HAP-1 (cell line): ENCODE data around the gene HMBS.
A peak's percentile ranks its signal among the peaks of the same experiment; 100 is the strongest.
"Not testable (repeated sequence)": the region's sequence is repeated elsewhere in the genome, so short reads cannot be mapped to it uniquely, and the experiment has no call there.

Experiments used
- DNase-seq, 2 experiments: peaks; one replicate each; pipeline ENCODE4 v3.0.0-alpha.2; 2016 to 2020; ENCODE audit warnings: low spot score in 2 of 2
- H3K27me3 ChIP-seq: fragments of 250-450 bp; sonication (Bioruptor Pico); 2 replicates; pipeline ENCODE4 v1.5.1; 2020; ENCODE audit warnings: low read depth, mild to moderate bottlenecking, moderate library complexity
- H3K36me3 ChIP-seq: fragments of 250-450 bp; sonication (Bioruptor Pico); replicated peaks from 2 replicates; pipeline ENCODE4 v1.5.1; 2020; ENCODE audit warnings: mild to moderate bottlenecking
- H3K4me1 ChIP-seq: fragments of 250-450 bp; sonication (Bioruptor Pico); 2 replicates; pipeline ENCODE4 v1.5.1; 2020; ENCODE audit warnings: mild to moderate bottlenecking
- H3K4me3 ChIP-seq: fragments of 250-450 bp; sonication (Bioruptor Pico); 2 replicates; pipeline ENCODE4 v1.5.1; 2020; ENCODE audit warnings: mild to moderate bottlenecking, moderate library complexity
- H3K9me3 ChIP-seq: fragments of 250-450 bp; sonication (Bioruptor Pico); 2 replicates; pipeline ENCODE4 v1.5.1; 2020; ENCODE audit warnings: mild to moderate bottlenecking, moderate library complexity
- in situ Hi-C: fragments of 300-500 bp; cut with MboI; formaldehyde crosslinking; loops from 3 replicates; pipeline ENCODE4 v1.14.3; 2020; ENCODE audit warnings: low sequenced_read_pairs, inconsistent platforms, mixed read lengths

HMBS gene

DNA sequence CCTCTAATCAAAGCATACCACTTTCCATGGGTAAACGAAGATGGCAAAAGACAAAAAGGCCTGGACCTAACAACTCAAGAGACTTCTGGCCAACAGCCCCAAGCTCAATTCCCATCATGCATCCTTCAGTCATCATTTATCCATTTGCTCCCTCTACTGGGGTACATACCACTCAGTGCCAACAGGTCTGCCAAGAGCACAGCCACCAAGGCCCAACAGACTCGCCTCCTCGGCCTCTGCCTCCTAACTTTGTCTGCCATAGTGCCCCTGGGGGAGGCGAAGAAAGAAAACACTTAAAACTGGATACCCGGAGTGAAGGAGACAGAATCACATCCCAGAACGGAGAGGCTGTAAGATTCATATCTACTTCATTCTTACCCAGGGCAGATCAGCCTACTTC is 28.8 kb upstream of the HMBS start:
- no peak for DNase-seq

DNA sequence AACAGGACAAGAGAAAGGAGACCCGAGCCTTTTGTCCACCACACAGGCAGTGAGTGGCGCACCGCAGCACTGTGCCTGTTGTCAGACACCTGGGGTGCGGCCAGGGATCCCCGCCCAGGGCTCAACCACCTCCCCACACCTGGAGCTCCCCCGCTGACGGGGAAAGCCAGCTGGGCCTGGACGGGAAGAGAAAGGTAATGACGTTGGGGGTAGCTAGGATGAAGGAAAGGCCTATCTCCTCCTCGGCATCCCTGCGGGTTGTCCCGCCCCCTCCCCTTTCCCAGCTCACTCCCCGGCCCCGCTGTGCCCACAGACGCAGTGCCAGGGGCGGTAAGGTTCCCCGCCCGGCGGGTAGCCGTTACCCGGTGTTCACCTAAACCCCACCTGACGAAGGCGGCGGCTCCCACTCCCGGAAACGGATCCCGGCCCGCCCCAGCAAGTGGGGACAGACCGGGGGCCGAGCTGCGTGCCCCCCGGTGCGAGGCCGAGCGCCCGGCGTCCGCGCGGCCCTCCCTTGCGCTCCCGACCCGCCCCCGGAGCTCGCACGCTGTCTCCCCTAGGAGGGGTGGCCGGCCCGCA is 28.2 kb upstream of the HMBS start:
- Histone ChIP-seq H3K4me1 (peaks cover 14% of the 10 kb centered on the region), H3K36me3 (peaks cover 42% of the 10 kb centered on the region), H3K27me3 (no peaks in the 10 kb centered on the region), H3K9me3 (no peaks in the 10 kb centered on the region), H3K4me3 (peak overlapping the region; percentile 63)
- in situ Hi-C loops, result no loop called here
- DNase-seq, result peak in 1 of 2 experiments; percentile 43

More for the DNA sequence above, 28.8 kb upstream of the HMBS start:
- Histone ChIP-seq H3K27me3 (no peaks in the 10 kb centered on the region), H3K9me3 (no peaks in the 10 kb centered on the region), H3K4me1 (peaks cover 14% of the 10 kb centered on the region), H3K4me3 (peak overlapping the region; percentile 63), H3K36me3 (peaks cover 48% of the 10 kb centered on the region)
- in situ Hi-C loops, result no loop called here

DNA sequence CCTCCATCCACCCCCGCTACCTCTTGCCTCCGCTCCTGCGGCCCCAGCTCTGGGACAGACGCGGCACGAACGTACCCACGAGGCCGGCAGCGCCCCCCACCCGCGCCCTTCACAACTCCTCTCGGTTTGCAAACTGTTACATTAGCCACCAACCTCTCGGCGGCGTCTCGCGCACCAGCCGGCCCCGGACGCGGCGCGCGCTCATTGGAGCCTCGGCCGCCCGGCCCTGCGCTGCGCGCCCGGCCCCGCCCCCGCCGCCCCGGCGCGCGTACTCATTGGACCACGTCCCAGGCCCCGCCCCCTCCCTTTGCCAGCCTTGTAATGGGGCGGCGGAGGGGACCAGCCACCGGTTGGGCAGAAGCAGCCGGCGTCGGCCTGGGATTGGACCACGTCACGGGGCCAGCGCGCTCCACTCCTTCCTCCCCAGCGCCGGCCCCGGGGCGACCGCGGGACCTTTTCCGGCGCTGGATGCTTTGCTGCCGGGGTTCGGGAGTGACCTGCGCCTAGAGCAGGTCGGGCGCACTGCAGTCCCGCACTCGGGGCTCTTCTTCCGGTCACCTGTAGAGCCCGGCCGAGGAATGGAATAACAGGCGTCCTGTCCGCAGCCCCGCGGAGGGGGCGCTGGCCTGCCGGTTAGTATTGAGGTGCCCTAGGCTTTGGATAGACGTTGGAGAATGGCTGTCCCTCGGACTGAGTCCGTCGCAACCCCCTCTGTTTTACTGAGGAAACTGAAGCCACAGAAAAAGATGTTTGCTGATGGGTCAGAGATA is 27.5 kb upstream of the HMBS start, which contains the start of gene HYOU1:
TSS of gene HYOU1 (minus strand) at position 206 of the 770 bp plus-strand sequence. CDS start 1,045 bp downstream, outside the sequence.
- Histone ChIP-seq H3K36me3 (peaks cover 36% of the 10 kb centered on the region), H3K9me3 (no peaks in the 10 kb centered on the region), H3K27me3 (no peaks in the 10 kb centered on the region), H3K4me3 (peak within 1 kb of the TSS; percentile 63), H3K4me1 (peaks cover 14% of the 10 kb centered on the region)
- peak; percentile 96 to 99 for DNase-seq
- in situ Hi-C loops, result no loop called here

DNA sequence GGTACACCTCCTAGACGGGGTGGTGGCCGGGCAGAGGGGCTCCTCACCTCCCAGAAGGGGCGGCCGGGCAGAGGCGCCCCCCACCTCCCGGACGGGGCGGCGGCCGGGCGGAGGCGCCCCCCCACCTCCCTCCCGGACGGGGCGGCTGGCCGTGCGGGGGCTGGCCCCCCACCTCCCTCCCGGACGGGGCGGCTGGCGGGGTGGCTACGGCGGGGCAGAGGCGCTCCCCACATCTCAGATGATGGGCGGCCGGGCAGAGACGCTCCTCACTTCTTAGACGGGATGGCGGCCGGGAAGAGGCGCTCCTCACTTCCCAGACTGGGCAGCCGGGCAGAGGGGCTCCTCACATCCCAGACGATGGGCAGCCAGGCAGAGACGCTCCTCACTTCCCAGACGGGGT is 25.6 kb upstream of the HMBS start:
- H3K36me3 ChIP-seq, result peaks cover 17% of the 10 kb centered on the region
- H3K4me3 ChIP-seq, H3K9me3 ChIP-seq, H3K27me3 ChIP-seq, in situ Hi-C loops, DNase-seq: not testable (repeated sequence)
- H3K4me1 ChIP-seq, result peaks cover 14% of the 10 kb centered on the region

DNA sequence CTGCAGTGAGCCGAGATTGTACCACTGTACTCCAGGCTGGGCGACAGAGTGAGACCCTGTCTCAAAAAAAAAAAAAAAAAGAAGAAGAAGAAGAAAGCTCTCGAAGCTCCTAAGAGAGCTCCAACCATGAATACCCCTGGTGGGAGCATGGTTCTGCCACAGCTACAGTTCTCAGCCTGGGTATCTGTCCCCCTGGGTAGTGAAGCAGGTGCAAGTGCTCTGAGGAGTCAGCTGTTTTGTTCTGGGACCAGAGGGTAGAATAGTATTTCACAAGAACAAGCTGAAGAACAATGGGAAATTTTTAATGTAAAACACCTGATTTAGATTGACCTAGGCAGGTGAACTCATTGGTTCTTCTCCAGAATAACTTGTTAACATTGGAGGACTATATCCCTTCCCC is 23.4 kb upstream of the HMBS start:
- no peak for DNase-seq
- H3K4me1 ChIP-seq, result peaks cover 6% of the 10 kb centered on the region
- no peaks in the 10 kb centered on the region for H3K27me3 ChIP-seq
- H3K4me3 ChIP-seq, result no peak overlapping the region
- in situ Hi-C loops, result no loop called here
- H3K36me3 ChIP-seq, result peaks cover 3% of the 10 kb centered on the region
- H3K9me3 ChIP-seq, result no peaks in the 10 kb centered on the region

DNA sequence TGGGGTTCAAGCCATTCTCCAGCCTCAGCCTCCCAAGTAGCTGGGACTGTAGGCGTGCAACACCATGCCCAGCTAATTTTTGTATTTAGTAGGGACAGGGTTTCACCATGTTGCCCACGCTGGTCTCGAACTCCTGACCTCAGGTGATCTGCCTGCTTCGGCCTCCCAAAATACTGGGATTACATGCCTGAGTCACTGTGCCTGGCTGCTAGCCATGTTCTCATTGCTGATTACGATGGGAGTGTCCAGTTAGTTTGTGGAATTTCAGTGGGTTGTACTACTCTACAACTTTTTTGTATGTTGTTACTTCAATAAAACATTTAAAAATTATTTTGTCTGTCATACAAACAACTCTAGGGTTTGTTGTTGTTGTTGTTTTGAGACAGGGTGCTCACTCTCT is 21.9 kb upstream of the HMBS start:
- Histone ChIP-seq H3K36me3 (peaks cover 3% of the 10 kb centered on the region; the same call in 1 of the 2 replicates), H3K9me3 (no peaks in the 10 kb centered on the region), H3K27me3 (no peaks in the 10 kb centered on the region), H3K4me1 (peaks cover 12% of the 10 kb centered on the region), H3K4me3 (no peak overlapping the region)
- DNase-seq, result no peak
- in situ Hi-C loops, result no loop called here

DNA sequence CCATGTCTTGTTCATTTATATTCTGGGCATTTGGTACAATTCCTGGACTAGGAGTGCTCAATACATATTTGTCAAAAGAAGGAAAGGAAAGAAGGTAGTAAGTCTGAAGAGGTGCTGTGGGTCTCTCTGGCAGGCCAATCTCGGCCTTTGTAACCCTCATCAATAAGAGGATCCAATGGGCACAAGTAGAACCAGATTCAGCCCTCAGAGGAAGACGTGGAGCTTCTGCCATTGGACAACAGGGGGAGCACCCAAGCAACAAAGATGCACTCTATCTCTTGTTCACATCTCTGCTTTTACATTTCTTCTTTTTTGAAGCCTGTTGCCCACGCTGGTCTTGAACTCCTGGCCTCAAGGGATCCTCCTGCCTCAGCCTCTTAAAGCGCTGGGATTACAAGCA is 19.3 kb upstream of the HMBS start:
- Histone ChIP-seq H3K4me3 (no peak overlapping the region), H3K27me3 (no peaks in the 10 kb centered on the region), H3K4me1 (peaks cover 9% of the 10 kb centered on the region), H3K36me3 (peaks cover 3% of the 10 kb centered on the region), H3K9me3 (no peaks in the 10 kb centered on the region)
- DNase-seq, result peak in 1 of 2 experiments; percentile 39
- in situ Hi-C loops, result no loop called here

DNA sequence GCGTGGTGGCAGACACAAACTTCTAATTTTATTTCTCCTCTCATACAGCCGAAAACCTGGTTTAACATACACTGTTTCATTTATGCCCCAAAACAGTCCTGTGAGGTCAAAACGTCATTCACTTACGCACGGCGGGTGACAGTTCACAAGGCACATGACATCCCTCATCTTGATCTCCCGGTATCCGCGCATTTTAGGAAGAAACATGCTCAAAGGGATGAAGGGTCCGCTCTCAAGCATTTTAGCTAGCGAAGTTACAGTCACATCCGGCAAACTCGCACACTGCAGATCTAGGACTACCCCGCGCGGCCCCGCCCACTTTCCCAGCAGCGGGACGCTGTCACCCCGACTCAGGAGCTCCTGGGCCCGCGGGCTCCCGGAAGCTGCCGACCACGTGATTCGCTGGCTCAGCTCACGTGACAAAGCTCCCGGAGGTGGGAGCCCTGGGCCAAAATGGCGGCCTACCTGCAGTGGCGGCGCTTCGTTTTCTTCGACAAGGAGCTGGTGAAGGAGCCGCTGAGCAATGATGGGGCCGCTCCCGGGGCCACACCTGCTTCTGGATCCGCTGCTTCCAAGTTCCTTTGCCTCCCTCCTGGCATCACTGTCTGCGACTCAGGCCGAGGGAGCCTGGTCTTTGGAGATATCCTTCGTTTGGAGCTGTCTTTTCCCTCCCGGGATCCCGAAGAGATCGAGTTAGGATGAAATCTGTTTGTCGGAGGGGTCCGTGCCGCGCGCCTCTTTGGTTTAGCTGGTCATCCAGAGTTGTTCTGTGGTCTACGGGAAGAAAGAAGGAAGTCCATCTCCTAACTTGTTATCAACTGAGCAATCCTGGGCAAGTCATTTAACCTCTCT is 17.1 kb upstream of the HMBS start, which contains the start of gene VPS11:
TSS of gene VPS11 (plus strand) at position 448 of the 852 bp plus-strand sequence. CDS start at position 454, 6 bp downstream.
- Histone ChIP-seq H3K36me3 (peaks cover 9% of the 10 kb centered on the region), H3K9me3 (no peaks in the 10 kb centered on the region), H3K4me3 (peak within 1 kb of the TSS; percentile 81), H3K27me3 (no peaks in the 10 kb centered on the region), H3K4me1 (peaks cover 9% of the 10 kb centered on the region)
- in situ Hi-C loops, result no loop called here
- peak; percentile 95 to 99 for DNase-seq

DNA sequence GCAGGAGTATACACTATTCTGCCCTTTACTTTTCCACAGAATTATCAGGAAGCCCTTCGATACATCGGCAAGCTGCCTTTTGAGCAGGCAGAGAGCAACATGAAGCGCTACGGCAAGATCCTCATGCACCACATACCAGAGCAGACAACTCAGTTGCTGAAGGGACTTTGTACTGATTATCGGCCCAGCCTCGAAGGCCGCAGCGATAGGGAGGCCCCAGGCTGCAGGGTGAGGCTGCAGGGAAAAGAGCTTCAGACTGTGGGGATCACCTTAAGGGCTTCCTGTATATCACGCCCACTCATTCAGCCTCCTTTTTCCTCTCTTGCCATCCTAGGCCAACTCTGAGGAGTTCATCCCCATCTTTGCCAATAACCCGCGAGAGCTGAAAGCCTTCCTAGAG is 6.8 kb upstream of the HMBS start:
- no peaks in the 10 kb centered on the region for H3K9me3 ChIP-seq
- no peaks in the 10 kb centered on the region for H3K4me1 ChIP-seq
- no peaks in the 10 kb centered on the region for H3K27me3 ChIP-seq
- H3K4me3 ChIP-seq, result no peak overlapping the region
- in situ Hi-C loops, result no loop called here
- H3K36me3 ChIP-seq, result peaks cover 52% of the 10 kb centered on the region
- no peak for DNase-seq

DNA sequence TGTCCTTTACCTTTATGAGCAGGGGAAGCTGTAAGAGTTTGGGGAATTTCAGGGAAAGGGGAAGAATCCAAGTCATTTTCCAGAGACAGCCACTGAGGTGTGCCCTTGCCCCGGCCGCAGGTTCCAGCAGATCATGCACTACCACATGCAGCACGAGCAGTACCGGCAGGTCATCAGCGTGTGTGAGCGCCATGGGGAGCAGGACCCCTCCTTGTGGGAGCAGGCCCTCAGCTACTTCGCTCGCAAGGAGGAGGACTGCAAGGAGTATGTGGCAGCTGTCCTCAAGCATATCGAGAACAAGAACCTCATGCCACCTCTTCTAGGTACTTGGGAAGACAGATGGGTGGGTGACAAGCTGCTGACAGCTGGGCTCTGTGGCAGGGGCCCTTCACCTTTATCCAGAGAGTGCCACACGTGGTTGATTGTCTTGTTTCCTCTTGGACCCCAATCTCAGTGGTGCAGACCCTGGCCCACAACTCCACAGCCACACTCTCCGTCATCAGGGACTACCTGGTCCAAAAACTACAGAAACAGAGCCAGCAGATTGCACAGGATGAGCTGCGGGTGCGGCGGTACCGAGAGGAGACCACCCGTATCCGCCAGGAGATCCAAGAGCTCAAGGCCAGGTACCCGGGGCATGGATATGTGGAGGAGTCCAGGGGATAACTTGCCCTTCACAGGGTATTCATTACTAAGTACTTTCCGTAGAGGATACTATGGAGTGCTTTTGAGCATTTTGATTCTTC is 5.8 kb upstream of the HMBS start:
- peaks cover 44% of the 10 kb centered on the region for H3K36me3 ChIP-seq
- no peaks in the 10 kb centered on the region for H3K4me1 ChIP-seq
- no peaks in the 10 kb centered on the region for H3K9me3 ChIP-seq
- DNase-seq, result no peak
- in situ Hi-C loops, result no loop called here
- no peaks in the 10 kb centered on the region for H3K27me3 ChIP-seq
- H3K4me3 ChIP-seq, result no peak overlapping the region

DNA sequence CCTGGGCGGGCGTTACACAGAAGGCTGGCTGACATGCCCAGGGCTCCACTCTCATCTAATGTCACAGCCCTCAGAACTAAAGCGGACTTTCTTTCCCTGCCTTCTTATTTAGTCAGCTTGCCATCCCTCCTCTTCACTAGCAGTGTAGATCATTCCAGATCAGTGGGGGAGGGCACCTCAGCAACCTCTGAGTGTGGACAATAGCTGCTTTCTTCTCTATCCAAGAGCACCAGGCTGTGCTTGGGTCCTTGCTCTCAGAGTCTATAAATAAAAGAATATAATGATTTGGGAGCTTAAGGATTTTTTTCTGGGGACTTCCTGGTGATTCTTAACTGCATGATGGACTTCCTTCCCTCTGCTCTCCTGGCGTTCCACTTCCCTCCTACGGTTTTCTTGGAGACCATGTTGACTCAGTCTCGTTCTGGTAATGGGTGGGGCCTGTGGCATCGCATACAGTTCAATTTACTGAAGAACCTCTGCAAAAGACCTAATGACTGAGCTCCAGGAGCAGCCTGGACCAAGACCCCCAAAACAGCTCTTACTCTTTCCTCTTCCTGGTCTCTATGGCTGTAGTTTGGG is 2.9 kb upstream of the HMBS start:
- H3K27me3 ChIP-seq, result no peaks in the 10 kb centered on the region
- no peak overlapping the region for H3K4me3 ChIP-seq
- no peaks in the 10 kb centered on the region for H3K9me3 ChIP-seq
- in situ Hi-C loops, result no loop called here
- DNase-seq, result no peak
- H3K36me3 ChIP-seq, result peaks cover 33% of the 10 kb centered on the region
- H3K4me1 ChIP-seq, result peaks cover 10% of the 10 kb centered on the region

DNA sequence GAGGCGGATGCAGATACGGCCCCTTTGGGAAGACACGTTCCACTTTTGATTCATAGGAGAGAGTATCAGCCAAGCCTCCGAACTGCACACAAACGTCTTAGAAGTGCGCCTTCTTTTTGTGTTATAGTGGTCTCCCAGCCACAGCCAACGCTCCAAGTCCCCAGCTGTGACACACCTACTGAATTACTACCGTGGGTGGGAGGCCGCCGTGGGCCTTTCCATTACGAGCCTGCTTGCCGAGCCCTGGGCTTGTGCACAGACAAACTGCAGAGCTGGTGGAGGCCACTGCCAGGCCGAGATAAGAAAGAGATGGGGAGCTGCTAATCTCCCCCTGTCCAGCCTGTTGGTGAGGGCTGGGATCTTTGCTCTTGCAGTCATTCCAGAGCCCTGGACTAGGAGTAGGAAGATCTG is 761 bp downstream of the HMBS start:
- in situ Hi-C loops, result no loop called here
- H3K4me3 ChIP-seq, result peak overlapping the region; percentile 86
- peak in 1 of 2 experiments; percentile 28 for DNase-seq

DNA sequence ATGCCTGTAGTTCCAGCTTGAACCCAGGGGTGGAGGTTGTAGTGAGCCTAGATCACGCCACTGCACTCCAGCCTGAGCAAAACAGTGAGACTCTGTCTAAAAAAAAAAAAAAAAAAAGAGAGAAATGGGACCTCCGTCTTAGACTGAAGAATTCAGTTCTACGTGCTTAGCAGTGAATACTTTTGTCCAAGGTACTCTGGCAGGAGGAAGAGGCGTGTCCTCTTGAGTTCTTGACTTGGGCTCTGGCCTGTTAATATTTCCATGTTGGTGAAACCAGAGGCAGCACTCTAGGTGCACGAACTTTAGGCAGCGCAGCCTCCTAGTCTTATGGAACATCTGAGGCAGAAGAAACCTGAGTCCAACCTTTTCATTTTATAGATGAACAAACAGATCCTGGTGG is 2.4 kb downstream of the HMBS start:
- Histone ChIP-seq H3K27me3 (no peaks in the 10 kb centered on the region), H3K4me3 (no peak overlapping the region), H3K36me3 (peaks cover 17% of the 10 kb centered on the region), H3K9me3 (no peaks in the 10 kb centered on the region), H3K4me1 (peaks cover 11% of the 10 kb centered on the region)
- no peak for DNase-seq
- in situ Hi-C loops, result no loop called here

More for the DNA sequence above, 761 bp downstream of the HMBS start:
- peaks cover 10% of the 10 kb centered on the region for H3K4me1 ChIP-seq
- H3K36me3 ChIP-seq, result peaks cover 13% of the 10 kb centered on the region
- H3K27me3 ChIP-seq, result no peaks in the 10 kb centered on the region
- no peaks in the 10 kb centered on the region for H3K9me3 ChIP-seq
